Measurements from ENCODE around the gene SNRPB2.

DNA sequence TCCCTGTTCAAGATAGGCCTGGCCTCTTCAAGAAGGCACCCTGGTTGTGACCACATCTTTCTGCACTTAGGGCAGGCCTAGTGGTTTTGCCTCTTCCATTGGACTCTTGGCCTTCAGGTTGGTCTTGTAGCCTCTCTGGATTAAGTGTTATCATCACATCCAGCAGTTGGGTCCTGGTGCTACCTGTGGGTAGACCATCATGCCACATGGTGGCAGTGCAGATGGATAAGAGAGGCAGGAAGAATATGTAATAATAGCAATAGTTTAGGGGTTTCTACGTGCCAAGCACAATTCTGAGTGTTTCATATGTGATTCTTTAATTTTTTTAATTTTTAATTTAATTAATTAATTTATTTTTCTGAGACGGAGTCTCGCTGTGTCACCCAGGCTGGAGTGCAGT lies 28.5 kb upstream of the SNRPB2 start:
- TF ChIP-seq, protein P1, sequence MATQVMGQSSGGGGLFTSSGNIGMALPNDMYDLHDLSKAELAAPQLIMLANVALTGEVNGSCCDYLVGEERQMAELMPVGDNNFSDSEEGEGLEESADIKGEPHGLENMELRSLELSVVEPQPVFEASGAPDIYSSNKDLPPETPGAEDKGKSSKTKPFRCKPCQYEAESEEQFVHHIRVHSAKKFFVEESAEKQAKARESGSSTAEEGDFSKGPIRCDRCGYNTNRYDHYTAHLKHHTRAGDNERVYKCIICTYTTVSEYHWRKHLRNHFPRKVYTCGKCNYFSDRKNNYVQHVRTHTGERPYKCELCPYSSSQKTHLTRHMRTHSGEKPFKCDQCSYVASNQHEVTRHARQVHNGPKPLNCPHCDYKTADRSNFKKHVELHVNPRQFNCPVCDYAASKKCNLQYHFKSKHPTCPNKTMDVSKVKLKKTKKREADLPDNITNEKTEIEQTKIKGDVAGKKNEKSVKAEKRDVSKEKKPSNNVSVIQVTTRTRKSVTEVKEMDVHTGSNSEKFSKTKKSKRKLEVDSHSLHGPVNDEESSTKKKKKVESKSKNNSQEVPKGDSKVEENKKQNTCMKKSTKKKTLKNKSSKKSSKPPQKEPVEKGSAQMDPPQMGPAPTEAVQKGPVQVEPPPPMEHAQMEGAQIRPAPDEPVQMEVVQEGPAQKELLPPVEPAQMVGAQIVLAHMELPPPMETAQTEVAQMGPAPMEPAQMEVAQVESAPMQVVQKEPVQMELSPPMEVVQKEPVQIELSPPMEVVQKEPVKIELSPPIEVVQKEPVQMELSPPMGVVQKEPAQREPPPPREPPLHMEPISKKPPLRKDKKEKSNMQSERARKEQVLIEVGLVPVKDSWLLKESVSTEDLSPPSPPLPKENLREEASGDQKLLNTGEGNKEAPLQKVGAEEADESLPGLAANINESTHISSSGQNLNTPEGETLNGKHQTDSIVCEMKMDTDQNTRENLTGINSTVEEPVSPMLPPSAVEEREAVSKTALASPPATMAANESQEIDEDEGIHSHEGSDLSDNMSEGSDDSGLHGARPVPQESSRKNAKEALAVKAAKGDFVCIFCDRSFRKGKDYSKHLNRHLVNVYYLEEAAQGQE (IDR thresholded peaks at IDR 0.05; ENCODE audit: borderline replicate concordance), result no peak
- TF ChIP-seq, protein P2, sequence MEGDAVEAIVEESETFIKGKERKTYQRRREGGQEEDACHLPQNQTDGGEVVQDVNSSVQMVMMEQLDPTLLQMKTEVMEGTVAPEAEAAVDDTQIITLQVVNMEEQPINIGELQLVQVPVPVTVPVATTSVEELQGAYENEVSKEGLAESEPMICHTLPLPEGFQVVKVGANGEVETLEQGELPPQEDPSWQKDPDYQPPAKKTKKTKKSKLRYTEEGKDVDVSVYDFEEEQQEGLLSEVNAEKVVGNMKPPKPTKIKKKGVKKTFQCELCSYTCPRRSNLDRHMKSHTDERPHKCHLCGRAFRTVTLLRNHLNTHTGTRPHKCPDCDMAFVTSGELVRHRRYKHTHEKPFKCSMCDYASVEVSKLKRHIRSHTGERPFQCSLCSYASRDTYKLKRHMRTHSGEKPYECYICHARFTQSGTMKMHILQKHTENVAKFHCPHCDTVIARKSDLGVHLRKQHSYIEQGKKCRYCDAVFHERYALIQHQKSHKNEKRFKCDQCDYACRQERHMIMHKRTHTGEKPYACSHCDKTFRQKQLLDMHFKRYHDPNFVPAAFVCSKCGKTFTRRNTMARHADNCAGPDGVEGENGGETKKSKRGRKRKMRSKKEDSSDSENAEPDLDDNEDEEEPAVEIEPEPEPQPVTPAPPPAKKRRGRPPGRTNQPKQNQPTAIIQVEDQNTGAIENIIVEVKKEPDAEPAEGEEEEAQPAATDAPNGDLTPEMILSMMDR (IDR thresholded peaks at IDR 0.05; ENCODE audit: poor library complexity, severe bottlenecking), result no peak
- TF ChIP-seq MXI1 (conservative IDR thresholded peaks at IDR 0.05; ENCODE audit: poor library complexity, severe bottlenecking), result no peak
- TF ChIP-seq TAF1 (IDR thresholded peaks at IDR 0.05; ENCODE audit: low read depth), result no peak

Data from neural cell (in vitro differentiated cells).